Breast epithelium (tissue), 4 donors: Measurements from ENCODE around the gene TBC1D2. TPM values are rescaled to one million over a fixed set of nuclear protein-coding genes. Genes with fewer than 3 reads are reported as not detected.

Source experiments
- DNase-seq, 2 donors: peaks; one replicate each; pipeline ENCODE4 v3.0.0-alpha.2; 2019; ENCODE audit warnings: low spot score in 2 of 2
- H3K27ac ChIP-seq, 2 donors: fragments of 200-600 bp; sonication (generic) in 1 of 2; one replicate each; pipeline ENCODE4 v1.5.1; 2016 to 2019; ENCODE audit warnings: mild to moderate bottlenecking in 1 of 2
- H3K27me3 ChIP-seq, 2 donors: fragments of 200-600 bp; sonication (generic) in 1 of 2; one replicate each; pipeline versions ENCODE4 v1.5.1 to v1.6.0; 2017 to 2019; ENCODE audit warnings: control low read depth in 1 of 2, mild to moderate bottlenecking in 1 of 2
- H3K36me3 ChIP-seq: fragments of 200-600 bp; one replicate; pipeline ENCODE4 v1.5.1; 2019
- H3K4me1 ChIP-seq, 2 donors: fragments of 200-600 bp; sonication (generic); one replicate each; pipeline ENCODE4 v1.5.1; 2016 to 2019; ENCODE audit warnings: control low read depth in 1 of 2
- H3K4me3 ChIP-seq, 3 donors: fragments of 200-600 bp; sonication (generic); 1 replicate in 2 of 3; 2 replicates in 1 of 3; pipeline ENCODE4 v1.5.1; 2016 to 2019; ENCODE audit warnings: mild to moderate bottlenecking in 3 of 3, moderate library complexity in 2 of 3
- H3K9me3 ChIP-seq, 2 donors: fragments of 200-600 bp; sonication (generic) in 1 of 2; one replicate each; pipeline ENCODE4 v1.5.1; 2016 to 2019; ENCODE audit warnings: control low read depth in 1 of 2
- POLR2A ChIP-seq: fragments of 450-650 bp; IDR thresholded peaks from one replicate; pipeline ENCODE4 v1.6.1; 2016; ENCODE audit warnings: antibody characterized with exemption, mild to moderate bottlenecking, moderate library complexity
- POLR2AphosphoS5 ChIP-seq, 3 donors: sonication (generic); formaldehyde crosslinking; IDR thresholded peaks; one replicate each; pipeline ENCODE4 v1.6.1; 2017; ENCODE audit warnings: antibody characterized with exemption in 3 of 3
- intact Hi-C: fragments of 100-400 bp; cut with DNase I; formaldehyde crosslinking; loops from one replicate; pipeline ENCODE4 v1.15.1; 2023; ENCODE audit warnings: low total_unique reads
- total RNA-seq, 3 donors: library from RNA; depleted of rRNA; stranded (reverse); fragments of >200 nt; gene quantifications; one replicate each; pipeline ENCODE4 v1.1.0, GENCODE V29; 2016
- TF ChIP-seq, protein P1 (sequence below), 3 donors: fragments of 450-650 bp; IDR thresholded peaks; one replicate each; pipeline ENCODE4 v1.5.1; 2016 to 2017; ENCODE audit warnings: antibody characterized with exemption in 3 of 3, mild to moderate bottlenecking in 3 of 3, moderate library complexity in 3 of 3

TBC1D2 gene
- total RNA-seq, 3 donors from 2014 or later = 10.8 to 17.1 (median 13.6) TPM

DNA sequence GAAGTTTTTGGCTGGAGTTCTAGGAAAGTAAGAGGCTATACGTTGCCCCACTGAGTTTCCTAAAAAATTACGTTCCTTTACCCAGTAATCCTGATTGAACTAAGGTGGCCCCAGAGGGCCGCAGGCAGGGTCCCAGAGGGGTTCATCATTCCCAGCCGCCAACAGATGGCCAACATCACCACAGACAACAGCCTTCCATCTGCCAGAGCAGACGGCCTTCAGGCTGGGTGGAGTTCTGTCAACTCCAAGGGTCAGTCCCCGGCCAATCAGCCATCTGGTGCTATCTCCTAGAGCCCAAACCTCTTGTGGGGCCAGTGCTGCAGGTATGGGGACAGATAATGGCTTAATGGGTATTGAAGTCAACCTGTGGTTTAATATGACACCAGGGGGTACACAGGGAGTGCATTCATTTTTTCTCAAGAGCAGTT is 30.4 kb downstream of the TBC1D2 start:
- TF ChIP-seq POLR2AphosphoS5 (IDR thresholded peaks at IDR 0.05) (no peak), POLR2A (no peak)
- TF ChIP-seq, protein P1, sequence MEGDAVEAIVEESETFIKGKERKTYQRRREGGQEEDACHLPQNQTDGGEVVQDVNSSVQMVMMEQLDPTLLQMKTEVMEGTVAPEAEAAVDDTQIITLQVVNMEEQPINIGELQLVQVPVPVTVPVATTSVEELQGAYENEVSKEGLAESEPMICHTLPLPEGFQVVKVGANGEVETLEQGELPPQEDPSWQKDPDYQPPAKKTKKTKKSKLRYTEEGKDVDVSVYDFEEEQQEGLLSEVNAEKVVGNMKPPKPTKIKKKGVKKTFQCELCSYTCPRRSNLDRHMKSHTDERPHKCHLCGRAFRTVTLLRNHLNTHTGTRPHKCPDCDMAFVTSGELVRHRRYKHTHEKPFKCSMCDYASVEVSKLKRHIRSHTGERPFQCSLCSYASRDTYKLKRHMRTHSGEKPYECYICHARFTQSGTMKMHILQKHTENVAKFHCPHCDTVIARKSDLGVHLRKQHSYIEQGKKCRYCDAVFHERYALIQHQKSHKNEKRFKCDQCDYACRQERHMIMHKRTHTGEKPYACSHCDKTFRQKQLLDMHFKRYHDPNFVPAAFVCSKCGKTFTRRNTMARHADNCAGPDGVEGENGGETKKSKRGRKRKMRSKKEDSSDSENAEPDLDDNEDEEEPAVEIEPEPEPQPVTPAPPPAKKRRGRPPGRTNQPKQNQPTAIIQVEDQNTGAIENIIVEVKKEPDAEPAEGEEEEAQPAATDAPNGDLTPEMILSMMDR (IDR thresholded peaks at IDR 0.05) = no peak
- Histone ChIP-seq H3K27ac (no peak overlapping the region), H3K4me3 (no peak overlapping the region), H3K36me3 (peaks cover 6% of the 10 kb centered on the region), H3K4me1 (no peaks in the 10 kb centered on the region), H3K27me3 (no peaks in the 10 kb centered on the region), H3K9me3 (no peaks in the 10 kb centered on the region)
- intact Hi-C loops = no loop called here
- no peak for DNase-seq

DNA sequence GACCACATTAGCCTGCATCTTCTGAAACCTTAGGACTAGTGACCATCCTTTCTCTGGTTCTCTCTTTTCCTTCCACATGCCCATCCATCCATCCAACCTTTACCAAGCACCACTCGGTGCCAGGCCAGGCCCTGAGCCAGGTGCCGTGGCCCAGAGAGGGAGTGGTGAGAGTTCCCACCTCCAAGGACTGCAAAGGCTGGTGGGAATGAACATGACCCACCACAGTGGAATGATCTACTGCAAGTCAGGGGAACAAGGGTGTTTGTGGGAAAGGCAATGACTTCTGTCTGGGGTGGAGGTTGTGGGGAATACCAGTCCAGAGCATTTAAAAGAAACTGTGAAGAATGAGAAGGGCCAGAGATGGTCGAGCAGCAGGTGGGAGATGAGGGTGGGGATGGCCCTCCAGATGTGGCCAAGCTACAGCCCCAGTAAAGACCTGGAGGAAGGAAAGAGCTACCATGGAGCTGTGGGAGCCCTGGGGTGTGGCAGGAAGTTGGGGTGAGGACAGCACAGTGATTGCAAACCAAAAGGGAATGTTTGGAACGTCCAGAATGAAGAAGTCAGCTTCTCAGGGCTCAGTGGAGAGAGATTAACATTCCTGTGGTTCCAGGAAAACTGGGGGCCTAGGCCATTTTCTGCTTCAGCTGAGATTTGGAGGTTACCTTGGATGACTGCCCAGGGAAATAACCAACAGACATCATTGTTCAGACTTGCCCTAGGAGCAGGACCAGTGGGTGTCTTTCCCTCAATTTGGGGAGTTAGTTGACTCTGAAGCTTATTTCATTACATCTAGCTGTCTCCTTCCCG is 32.4 kb downstream of the TBC1D2 start:
- no peaks in the 10 kb centered on the region for H3K9me3 ChIP-seq
- intact Hi-C loops = no loop called here
- H3K36me3 ChIP-seq = peaks cover 6% of the 10 kb centered on the region
- TF ChIP-seq, protein P1 (IDR thresholded peaks at IDR 0.05) = no peak
- TF ChIP-seq POLR2A (no peak), POLR2AphosphoS5 (IDR thresholded peaks at IDR 0.05) (peak in 1 of 3 donors; percentile 27)
- no peaks in the 10 kb centered on the region for H3K4me1 ChIP-seq
- H3K27me3 ChIP-seq = no peaks in the 10 kb centered on the region
- peak overlapping the region; percentile 76 to 85 for H3K27ac ChIP-seq
- DNase-seq = peak in 1 of 2 donors; percentile 83
- H3K4me3 ChIP-seq = no peak overlapping the region

DNA sequence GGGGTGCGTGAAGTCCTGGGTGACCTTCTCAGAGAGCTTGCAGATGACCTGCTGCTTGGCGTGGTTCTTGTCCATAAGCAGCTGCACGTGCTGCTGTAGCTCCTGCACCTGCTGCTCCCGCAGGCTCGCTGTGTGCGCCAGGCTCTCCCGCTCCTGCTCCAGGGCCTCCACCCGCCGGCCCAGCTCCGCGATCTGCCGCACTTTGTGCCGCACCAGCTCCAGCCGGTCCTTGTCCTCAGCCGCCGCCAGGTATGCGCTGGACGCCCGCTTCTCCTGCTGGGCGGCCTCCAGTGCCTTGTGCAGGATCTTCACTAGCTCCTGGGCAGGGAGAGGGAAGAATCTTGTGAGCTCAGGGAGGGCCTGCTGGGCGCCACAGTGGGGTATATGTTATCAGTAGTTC is 34.5 kb downstream of the TBC1D2 start:
- no peaks in the 10 kb centered on the region for H3K4me1 ChIP-seq
- TF ChIP-seq, protein P1 (IDR thresholded peaks at IDR 0.05) = no peak
- TF ChIP-seq POLR2AphosphoS5 (IDR thresholded peaks at IDR 0.05) = no peak
- TF ChIP-seq POLR2A = no peak
- no peak overlapping the region for H3K4me3 ChIP-seq
- H3K36me3 ChIP-seq = peaks cover 6% of the 10 kb centered on the region
- H3K9me3 ChIP-seq = no peaks in the 10 kb centered on the region
- intact Hi-C loops = no loop called here
- DNase-seq = no peak
- no peaks in the 10 kb centered on the region for H3K27me3 ChIP-seq
- H3K27ac ChIP-seq = no peak overlapping the region

DNA sequence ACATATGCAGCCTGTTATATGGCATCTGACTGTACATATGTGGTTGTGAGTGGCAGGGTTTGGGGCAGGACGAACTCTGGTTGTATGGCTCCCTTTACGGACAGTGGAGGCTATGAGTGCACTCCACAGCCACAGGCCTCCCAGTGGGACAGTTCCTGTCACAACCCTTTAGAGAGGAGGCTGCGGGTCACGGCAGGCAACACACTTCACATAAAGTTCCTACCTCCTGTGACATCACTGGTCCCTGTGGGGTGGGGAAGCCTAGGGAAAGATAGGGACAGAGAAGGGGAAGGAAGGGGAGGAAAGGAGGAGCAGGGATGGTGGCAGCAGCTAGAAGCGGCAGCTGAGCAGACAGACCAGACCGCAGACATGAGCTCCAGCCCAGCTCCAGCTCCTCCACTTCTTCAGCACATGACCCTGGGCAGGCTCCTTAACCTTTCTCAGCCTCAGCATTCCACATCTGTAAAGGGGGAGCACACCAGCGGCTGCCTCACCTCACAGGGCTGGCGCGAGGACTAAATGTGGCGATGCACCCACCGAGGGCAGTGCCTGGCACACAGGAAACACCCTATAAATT is 35.6 kb downstream of the TBC1D2 start:
- TF ChIP-seq POLR2A (no peak), POLR2AphosphoS5 (IDR thresholded peaks at IDR 0.05) (no peak)
- TF ChIP-seq, protein P1 (IDR thresholded peaks at IDR 0.05) = no peak
- no peak overlapping the region for H3K27ac ChIP-seq
- no peak for DNase-seq
- intact Hi-C loops = no loop called here
- peaks cover 6% of the 10 kb centered on the region for H3K36me3 ChIP-seq
- H3K4me1 ChIP-seq = no peaks in the 10 kb centered on the region
- H3K9me3 ChIP-seq = no peaks in the 10 kb centered on the region
- H3K27me3 ChIP-seq = no peaks in the 10 kb centered on the region
- H3K4me3 ChIP-seq = no peak overlapping the region

DNA sequence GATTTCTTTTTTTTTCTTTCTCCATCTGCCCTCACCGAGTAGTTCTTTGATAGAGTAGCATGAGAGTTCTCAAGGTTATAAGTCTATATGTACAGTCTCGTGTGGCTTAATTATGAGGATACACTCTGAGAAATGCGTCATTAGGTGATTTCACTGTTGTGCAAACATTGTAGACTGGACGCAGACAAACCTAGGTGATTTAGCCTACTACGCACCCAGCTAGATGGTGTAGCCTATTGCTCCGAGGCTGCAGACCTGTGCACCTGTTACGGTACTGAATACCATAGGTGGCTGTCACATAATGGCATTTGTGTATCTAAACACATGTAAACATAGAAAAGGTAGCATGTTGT is 36.1 kb downstream of the TBC1D2 start:
- Histone ChIP-seq H3K36me3 (peaks cover 6% of the 10 kb centered on the region), H3K4me3 (no peak overlapping the region), H3K4me1 (no peaks in the 10 kb centered on the region), H3K27ac (peak overlapping the region in 1 of 2 donors; percentile 2), H3K27me3 (no peaks in the 10 kb centered on the region), H3K9me3 (no peaks in the 10 kb centered on the region)
- intact Hi-C loops = no loop called here
- TF ChIP-seq POLR2AphosphoS5 (IDR thresholded peaks at IDR 0.05) (no peak), POLR2A (no peak)
- TF ChIP-seq, protein P1 (IDR thresholded peaks at IDR 0.05) = no peak
- DNase-seq = no peak
